VCaP (cell line): ENCODE results near the gene PTPN14.
A peak's percentile ranks its signal among the peaks of the same experiment; 100 is the strongest.

ENCODE experiments used
- H3K27ac ChIP-seq: fragments of 450-650 bp; 2 replicates; pipeline ENCODE4 v1.5.1; 2017
- CTCF ChIP-seq: fragments of 450-650 bp; conservative IDR thresholded peaks from 2 replicates; pipeline ENCODE4 v1.5.1; 2017; ENCODE audit warnings: mild to moderate bottlenecking, moderate library complexity

The PTPN14 gene

GRCh38 chr1:214550857-214551435 lies 456 bp downstream of the PTPN14 start:
- H3K27ac ChIP-seq = peak overlapping the region; percentile 92
- TF ChIP-seq CTCF = no peak

GRCh38 chr1:214550013-214550856 lies 1.2 kb downstream of the PTPN14 start:
- peak overlapping the region; percentile 92 for H3K27ac ChIP-seq
- peak; percentile 25; the same call in 1 of the 2 replicates for TF ChIP-seq CTCF

DNA sequence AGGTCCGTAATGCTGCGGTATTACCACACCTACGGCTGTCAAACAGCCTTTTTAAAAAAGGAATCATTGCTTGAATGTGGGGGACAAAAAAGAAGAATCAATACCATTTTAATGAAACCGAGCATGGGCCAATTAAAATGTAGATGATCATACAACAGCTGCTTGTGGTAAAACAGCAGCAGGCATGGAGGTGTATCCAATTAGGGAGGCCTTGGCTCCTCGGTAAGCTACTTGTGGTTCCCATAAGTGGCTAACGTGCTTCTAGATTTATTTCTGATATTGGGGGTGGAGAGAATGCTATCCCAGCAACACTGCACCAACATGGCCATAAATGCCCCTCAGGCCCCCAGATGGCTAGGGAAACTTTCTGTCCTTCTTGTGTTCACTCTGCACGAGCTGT lies 1.8 kb downstream of the PTPN14 start:
- no peak for TF ChIP-seq CTCF
- H3K27ac ChIP-seq = peak overlapping the region; percentile 1; the same call in 1 of the 2 replicates

DNA sequence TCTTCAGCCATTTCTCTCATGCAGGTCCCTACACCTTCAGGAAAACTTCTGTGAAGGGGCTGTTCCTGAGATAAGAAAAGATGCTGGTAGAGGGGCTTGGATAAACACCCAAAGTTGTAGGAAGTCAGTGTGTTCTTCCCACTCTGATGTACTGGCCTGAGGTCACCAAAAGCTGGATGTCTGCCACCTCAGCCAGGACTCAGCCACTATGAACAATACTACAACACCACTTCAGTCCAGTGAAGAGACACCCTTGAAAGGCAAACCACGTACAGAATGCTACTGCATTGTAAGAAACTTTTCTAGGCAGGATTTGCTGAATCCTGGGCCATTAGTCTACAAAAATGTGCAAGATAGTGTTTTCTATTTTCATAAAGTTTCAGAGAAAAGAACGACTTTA lies 2.4 kb downstream of the PTPN14 start:
- TF ChIP-seq CTCF = no peak
- no peak overlapping the region; the same call in 1 of the 2 replicates for H3K27ac ChIP-seq

GRCh38 chr1:214548271-214548670 lies 3.1 kb downstream of the PTPN14 start:
- H3K27ac ChIP-seq = no peak overlapping the region
- TF ChIP-seq CTCF = no peak

- TF ChIP-seq CTCF = no peak
- H3K27ac ChIP-seq = no peak overlapping the region
Observed at GRCh38 chr1:214547747-214548146, 3.7 kb downstream of the PTPN14 start.

DNA sequence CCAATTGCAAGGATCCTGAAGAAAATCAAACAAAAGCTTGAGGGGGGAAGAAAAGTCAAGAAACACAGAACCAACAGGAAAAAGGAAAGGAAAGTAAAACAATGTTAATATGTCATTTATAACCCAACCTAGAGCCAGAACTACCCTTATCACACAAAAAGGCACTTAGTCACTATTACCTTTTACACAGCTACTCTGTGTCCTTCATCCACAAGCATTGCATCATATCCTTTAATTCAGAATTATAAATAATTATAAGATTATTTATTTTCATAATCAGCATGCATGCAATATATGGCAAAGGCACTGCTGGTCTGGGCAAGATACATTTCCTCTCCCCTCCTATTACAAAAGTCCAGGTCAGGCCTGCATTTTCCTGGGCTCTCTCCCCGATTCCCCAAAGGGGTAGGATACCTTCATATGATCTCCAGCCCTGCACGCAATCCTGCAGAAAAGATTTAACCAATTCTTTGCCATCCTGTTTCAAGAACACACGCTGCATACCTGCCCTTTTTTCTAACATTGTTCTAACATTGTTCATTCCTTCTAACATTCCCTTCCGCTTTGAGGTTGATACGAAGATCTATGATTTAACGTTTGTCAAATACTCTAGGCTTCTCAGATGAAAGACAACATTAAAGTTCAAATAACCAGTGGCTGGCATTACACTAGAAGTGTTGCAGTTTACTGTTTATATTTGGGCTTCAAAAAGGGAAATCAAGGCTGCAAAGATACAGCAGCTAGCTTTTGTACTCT lies 4.3 kb downstream of the PTPN14 start:
- no peak overlapping the region for H3K27ac ChIP-seq
- TF ChIP-seq CTCF = no peak
